PFSK-1 (cell line): Measurements from ENCODE around the gene GDPD4.

ENCODE experiments used
- FOXP2 ChIP-seq: optimal IDR thresholded peaks from 2 replicates; pipeline ENCODE3; 2011; ENCODE audit warnings: borderline replicate concordance, control low read depth, inconsistent platforms; ENCODE audit not compliant: insufficient read depth; ENCODE audit errors: extremely low read length, extremely low read depth
- POLR2AphosphoS5 ChIP-seq: IDR thresholded peaks from 2 replicates; pipeline ENCODE4 v1.6.1; 2012; ENCODE audit warnings: low read depth, mild to moderate bottlenecking, control low read depth, low read length, moderate library complexity
- SIN3A ChIP-seq: IDR thresholded peaks from 2 replicates; pipeline ENCODE4 v1.6.1; 2012; ENCODE audit warnings: mild to moderate bottlenecking, low read length, moderate library complexity, borderline replicate concordance; ENCODE audit not compliant: insufficient read depth
- TAF1 ChIP-seq: IDR thresholded peaks from 2 replicates; pipeline ENCODE4 v1.6.1; 2012; ENCODE audit warnings: low read length, control low read depth, borderline replicate concordance; ENCODE audit not compliant: insufficient read depth
- TF ChIP-seq, protein P1 (sequence below), 2 experiments: IDR thresholded peaks; 2 replicates each; pipeline versions ENCODE4 v1.6.1 to v1.8.0; 2011 to 2012; ENCODE audit warnings: low read depth in 2 of 2, low read length in 2 of 2, control low read depth in 1 of 2, inconsistent platforms in 1 of 2, mild to moderate bottlenecking in 1 of 2, moderate library complexity in 1 of 2; ENCODE audit not compliant: insufficient read depth in 1 of 2

The GDPD4 gene

DNA sequence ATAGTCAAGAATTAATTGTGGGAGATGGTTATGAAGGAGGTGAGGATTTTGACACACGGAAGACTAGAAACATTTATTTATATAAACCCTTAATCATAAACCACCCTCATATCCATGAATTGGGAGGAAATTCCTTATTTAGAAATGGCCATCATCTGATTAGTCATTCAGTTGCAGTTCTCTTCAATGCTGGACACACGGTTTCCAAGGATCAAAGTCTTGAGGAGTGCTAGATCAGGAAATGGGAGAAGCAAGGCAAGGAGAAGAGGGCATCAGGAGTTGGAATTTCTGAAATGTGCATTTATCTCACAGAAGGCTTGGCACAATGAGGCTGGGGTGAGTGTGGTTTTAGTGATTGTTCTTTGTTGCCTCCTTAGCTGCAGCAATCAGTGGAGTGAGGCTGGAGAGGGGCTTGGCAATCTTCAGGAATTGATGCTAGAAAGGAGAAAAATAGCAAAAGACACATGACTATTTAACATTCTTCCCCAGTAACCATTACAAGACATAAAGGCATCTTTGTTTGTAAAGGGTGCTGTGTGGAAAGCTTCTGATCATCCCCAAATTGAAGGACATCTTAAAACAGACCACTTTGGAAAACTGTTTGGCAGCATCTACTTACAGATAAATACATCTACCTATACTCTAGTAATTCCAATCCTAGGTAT, 21.6 kb upstream of the GDPD4 start:
- TF ChIP-seq TAF1 = no peak
- TF ChIP-seq, protein P1, sequence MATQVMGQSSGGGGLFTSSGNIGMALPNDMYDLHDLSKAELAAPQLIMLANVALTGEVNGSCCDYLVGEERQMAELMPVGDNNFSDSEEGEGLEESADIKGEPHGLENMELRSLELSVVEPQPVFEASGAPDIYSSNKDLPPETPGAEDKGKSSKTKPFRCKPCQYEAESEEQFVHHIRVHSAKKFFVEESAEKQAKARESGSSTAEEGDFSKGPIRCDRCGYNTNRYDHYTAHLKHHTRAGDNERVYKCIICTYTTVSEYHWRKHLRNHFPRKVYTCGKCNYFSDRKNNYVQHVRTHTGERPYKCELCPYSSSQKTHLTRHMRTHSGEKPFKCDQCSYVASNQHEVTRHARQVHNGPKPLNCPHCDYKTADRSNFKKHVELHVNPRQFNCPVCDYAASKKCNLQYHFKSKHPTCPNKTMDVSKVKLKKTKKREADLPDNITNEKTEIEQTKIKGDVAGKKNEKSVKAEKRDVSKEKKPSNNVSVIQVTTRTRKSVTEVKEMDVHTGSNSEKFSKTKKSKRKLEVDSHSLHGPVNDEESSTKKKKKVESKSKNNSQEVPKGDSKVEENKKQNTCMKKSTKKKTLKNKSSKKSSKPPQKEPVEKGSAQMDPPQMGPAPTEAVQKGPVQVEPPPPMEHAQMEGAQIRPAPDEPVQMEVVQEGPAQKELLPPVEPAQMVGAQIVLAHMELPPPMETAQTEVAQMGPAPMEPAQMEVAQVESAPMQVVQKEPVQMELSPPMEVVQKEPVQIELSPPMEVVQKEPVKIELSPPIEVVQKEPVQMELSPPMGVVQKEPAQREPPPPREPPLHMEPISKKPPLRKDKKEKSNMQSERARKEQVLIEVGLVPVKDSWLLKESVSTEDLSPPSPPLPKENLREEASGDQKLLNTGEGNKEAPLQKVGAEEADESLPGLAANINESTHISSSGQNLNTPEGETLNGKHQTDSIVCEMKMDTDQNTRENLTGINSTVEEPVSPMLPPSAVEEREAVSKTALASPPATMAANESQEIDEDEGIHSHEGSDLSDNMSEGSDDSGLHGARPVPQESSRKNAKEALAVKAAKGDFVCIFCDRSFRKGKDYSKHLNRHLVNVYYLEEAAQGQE (IDR thresholded peaks at IDR 0.05; ENCODE audit: insufficient read depth in 1 of 2, low read depth in 2 of 2, low read length in 2 of 2) = no peak

DNA sequence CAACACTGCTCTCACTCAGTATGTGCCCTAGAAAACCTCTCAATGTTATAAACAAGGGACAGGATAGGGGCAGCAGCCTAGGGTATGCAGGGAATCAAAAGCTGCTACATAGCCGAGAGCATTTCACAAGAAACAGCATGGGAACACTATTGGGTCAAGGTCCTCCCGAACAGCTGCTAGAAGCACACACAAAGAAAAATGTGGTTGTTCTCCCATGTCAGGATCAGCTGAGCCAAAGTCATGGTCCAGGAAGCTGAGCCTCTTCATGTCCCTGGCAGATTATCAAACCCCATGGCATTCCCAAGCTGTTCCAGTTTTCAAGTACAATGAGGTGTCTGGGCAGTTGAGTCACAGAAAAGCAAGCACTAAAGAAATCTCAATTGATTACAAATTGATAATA, 21.0 kb upstream of the GDPD4 start:
- no peak for TF ChIP-seq TAF1
- TF ChIP-seq, protein P1 (IDR thresholded peaks at IDR 0.05; ENCODE audit: insufficient read depth in 1 of 2, low read depth in 2 of 2, low read length in 2 of 2) = no peak
- TF ChIP-seq SIN3A = no peak

DNA sequence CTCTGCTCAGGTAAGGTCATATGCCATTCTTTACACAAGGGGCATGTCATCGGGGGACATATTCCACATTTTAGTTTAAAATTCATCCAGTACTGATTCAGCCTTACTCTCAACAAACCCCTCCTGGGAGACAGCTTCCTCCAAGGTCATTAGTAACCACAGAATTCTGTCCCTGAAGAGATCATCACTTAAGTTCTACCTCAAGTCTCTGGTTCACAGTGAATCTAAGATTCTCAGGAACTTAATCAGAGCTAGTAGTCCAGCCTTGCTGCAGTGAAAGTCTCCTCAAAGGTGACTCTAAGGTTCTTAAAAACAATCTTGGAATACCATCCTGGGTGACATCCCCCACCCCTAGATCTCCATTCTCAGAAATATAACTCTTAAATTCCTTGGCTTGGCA, 18.9 kb upstream of the GDPD4 start:
- TF ChIP-seq, protein P1 (IDR thresholded peaks at IDR 0.05; ENCODE audit: insufficient read depth in 1 of 2, low read depth in 2 of 2, low read length in 2 of 2) = no peak
- TF ChIP-seq TAF1 (no peak), POLR2AphosphoS5 (no peak), FOXP2 (no peak), SIN3A (no peak)

DNA sequence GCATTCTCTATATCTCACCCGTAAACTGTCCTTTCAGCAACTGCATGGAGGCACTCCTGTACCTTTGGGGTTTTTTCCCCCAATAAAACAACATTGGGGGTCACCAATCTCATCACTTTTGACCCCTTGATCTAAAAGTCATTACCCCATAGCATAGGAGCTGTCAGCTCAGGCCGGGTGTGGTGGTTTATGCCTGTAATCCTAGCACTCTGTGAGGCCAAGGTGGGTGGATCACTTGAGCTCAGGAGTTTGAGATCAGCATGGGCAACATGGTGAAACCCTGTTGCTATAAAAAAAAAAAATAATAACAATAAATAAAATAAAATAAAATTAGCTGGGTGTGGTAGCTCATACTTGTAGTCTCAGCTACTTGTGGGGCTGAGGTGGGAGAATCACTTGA, 17.1 kb upstream of the GDPD4 start:
- TF ChIP-seq, protein P1 (IDR thresholded peaks at IDR 0.05; ENCODE audit: insufficient read depth in 1 of 2, low read depth in 2 of 2, low read length in 2 of 2) = no peak
- no peak for TF ChIP-seq FOXP2
- TF ChIP-seq SIN3A = no peak
- no peak for TF ChIP-seq POLR2AphosphoS5
- no peak for TF ChIP-seq TAF1

DNA sequence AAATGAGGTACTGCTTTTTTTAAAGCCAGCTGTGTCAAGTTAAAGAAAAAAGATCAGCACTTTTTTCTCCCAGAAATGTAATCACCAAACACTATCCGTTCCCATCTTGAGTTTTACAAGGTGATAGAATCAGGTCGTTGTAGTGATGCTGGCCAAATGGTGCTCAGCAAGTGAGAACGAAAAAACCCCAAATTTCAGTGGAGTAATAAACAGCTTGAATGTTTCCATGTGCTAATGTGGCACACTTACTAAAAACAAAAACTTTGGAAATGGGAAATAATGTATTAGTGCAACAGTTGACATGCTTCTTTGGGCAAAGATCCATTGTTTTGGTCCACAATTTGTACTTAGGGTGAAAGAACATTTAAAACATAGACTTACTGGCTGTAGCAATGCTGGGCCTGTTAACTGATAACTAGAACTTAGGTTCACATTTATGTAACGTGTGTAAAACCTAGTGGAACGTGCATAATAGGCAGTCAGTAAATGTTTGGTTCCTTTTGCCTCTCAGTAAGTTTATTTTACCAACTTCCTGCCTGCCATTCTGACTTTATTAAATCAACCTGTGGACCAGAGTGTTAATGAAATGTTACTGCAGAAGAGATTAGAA, 15.4 kb upstream of the GDPD4 start:
- TF ChIP-seq, protein P1 (IDR thresholded peaks at IDR 0.05; ENCODE audit: insufficient read depth in 1 of 2, low read depth in 2 of 2, low read length in 2 of 2) = no peak
- TF ChIP-seq SIN3A (no peak), TAF1 (no peak), FOXP2 (no peak), POLR2AphosphoS5 (no peak)
